Measurements from ENCODE around the gene TCERG1L.

Gene TCERG1L

GRCh38 chr10:131135716-131136115 is 175.8 kb downstream of the TCERG1L start:
- Histone ChIP-seq H3K27ac (no peak overlapping the region), H3K4me3 (no peak overlapping the region)
- TF ChIP-seq CTCF (IDR thresholded peaks at IDR 0.05): no peak
- no peak for DNase-seq (ENCODE audit: low spot score)

- no peak overlapping the region for H3K27ac ChIP-seq
- no peak for DNase-seq (ENCODE audit: low spot score)
- no peak for TF ChIP-seq CTCF (IDR thresholded peaks at IDR 0.05)
- H3K4me3 ChIP-seq: no peak overlapping the region
Measured at GRCh38 chr10:131134651-131135050, 176.9 kb downstream of the TCERG1L start.

GRCh38 chr10:131134001-131134576 is 177.4 kb downstream of the TCERG1L start:
- no peak for DNase-seq (ENCODE audit: low spot score)
- Histone ChIP-seq H3K27ac (no peak overlapping the region), H3K4me3 (no peak overlapping the region)
- TF ChIP-seq CTCF (IDR thresholded peaks at IDR 0.05): no peak

- H3K4me3 ChIP-seq: no peak overlapping the region
- H3K27ac ChIP-seq: no peak overlapping the region
- DNase-seq (ENCODE audit: low spot score): no peak
- no peak for TF ChIP-seq CTCF (IDR thresholded peaks at IDR 0.05)
Measured at GRCh38 chr10:131132681-131133080, 178.8 kb downstream of the TCERG1L start.

GRCh38 chr10:131131726-131132591 is 179.6 kb downstream of the TCERG1L start:
- no peak overlapping the region for H3K27ac ChIP-seq
- no peak overlapping the region for H3K4me3 ChIP-seq
- no peak for TF ChIP-seq CTCF (IDR thresholded peaks at IDR 0.05)
- DNase-seq (ENCODE audit: low spot score): no peak

- no peak for TF ChIP-seq CTCF (IDR thresholded peaks at IDR 0.05)
- Histone ChIP-seq H3K27ac (no peak overlapping the region), H3K4me3 (no peak overlapping the region)
- no peak for DNase-seq (ENCODE audit: low spot score)
Measured at GRCh38 chr10:131130025-131130424, 181.5 kb downstream of the TCERG1L start.

GRCh38 chr10:131129544-131129943 is 182.0 kb downstream of the TCERG1L start:
- Histone ChIP-seq H3K27ac (no peak overlapping the region), H3K4me3 (no peak overlapping the region)
- DNase-seq (ENCODE audit: low spot score): no peak
- TF ChIP-seq CTCF (IDR thresholded peaks at IDR 0.05): no peak

Measured in coronary artery (tissue), 2 donors.